Measurements from ENCODE around the gene SLC35F3.
A peak's percentile ranks its signal among the peaks of the same experiment; 100 is the strongest.

The SLC35F3 gene

GRCh38 chr1:234108921-234109320 lies 204.4 kb downstream of the SLC35F3 start:
- DNase-seq: no peak
- H3K27ac ChIP-seq: no peak overlapping the region
- H3K4me1 ChIP-seq: no peaks in the 10 kb centered on the region
- intact Hi-C loops (cut with DNase I; ENCODE audit: low total_unique reads): no loop called here
- TF ChIP-seq CTCF (IDR thresholded peaks at IDR 0.05): no peak
- H3K27me3 ChIP-seq: peaks cover 0 to 2% of the 10 kb centered on the region in 2 donors
- H3K36me3 ChIP-seq: no peaks in the 10 kb centered on the region
- no peaks in the 10 kb centered on the region for H3K9me3 ChIP-seq
- H3K4me3 ChIP-seq: no peak overlapping the region

- Histone ChIP-seq H3K9me3 (no peaks in the 10 kb centered on the region), H3K4me1 (peaks cover 0 to 2% (median 0%) of the 10 kb centered on the region in 4 donors), H3K27ac (no peak overlapping the region), H3K27me3 (peaks cover 0 to 3% of the 10 kb centered on the region in 2 donors), H3K36me3 (no peaks in the 10 kb centered on the region), H3K4me3 (no peak overlapping the region)
- intact Hi-C loops (cut with DNase I; ENCODE audit: low total_unique reads): loop anchor here (10.0 kb wide), 1 partner anchor 215 kb away; no protein-coding TSS in a partner anchor
- DNase-seq: no peak
- TF ChIP-seq CTCF (IDR thresholded peaks at IDR 0.05): no peak
Measured at GRCh38 chr1:234109840-234110239, 205.4 kb downstream of the SLC35F3 start.

- H3K36me3 ChIP-seq: no peaks in the 10 kb centered on the region
- no peaks in the 10 kb centered on the region for H3K9me3 ChIP-seq
- intact Hi-C loops (cut with DNase I; ENCODE audit: low total_unique reads): loop anchor here (10.0 kb wide), 1 partner anchor 213 kb away; no protein-coding TSS in a partner anchor
- TF ChIP-seq CTCF (IDR thresholded peaks at IDR 0.05): no peak
- peaks cover 0 to 3% of the 10 kb centered on the region in 2 donors for H3K27me3 ChIP-seq
- no peak overlapping the region for H3K4me3 ChIP-seq
- DNase-seq: no peak
- peaks cover 0 to 5% (median 2%) of the 10 kb centered on the region in 4 donors for H3K4me1 ChIP-seq
- no peak overlapping the region for H3K27ac ChIP-seq
Measured at GRCh38 chr1:234111458-234112142, 207.1 kb downstream of the SLC35F3 start.

GRCh38 chr1:234114648-234115307 lies 210.3 kb downstream of the SLC35F3 start:
- no peaks in the 10 kb centered on the region for H3K9me3 ChIP-seq
- no peak overlapping the region for H3K4me3 ChIP-seq
- no peak overlapping the region for H3K27ac ChIP-seq
- TF ChIP-seq CTCF (IDR thresholded peaks at IDR 0.05): peak; percentile 47 to 50
- peaks cover 0 to 5% (median 2%) of the 10 kb centered on the region in 4 donors for H3K4me1 ChIP-seq
- peaks cover 0 to 3% of the 10 kb centered on the region in 2 donors for H3K27me3 ChIP-seq
- intact Hi-C loops (cut with DNase I; ENCODE audit: low total_unique reads): loop anchor here (10.0 kb wide), 1 partner anchor 210 kb away; no protein-coding TSS in a partner anchor
- DNase-seq: peak in 1 of 2 donors; percentile 33
- H3K36me3 ChIP-seq: no peaks in the 10 kb centered on the region

GRCh38 chr1:234118911-234119310 lies 214.4 kb downstream of the SLC35F3 start:
- peaks cover 0 to 5% (median 2%) of the 10 kb centered on the region in 4 donors for H3K4me1 ChIP-seq
- intact Hi-C loops (cut with DNase I; ENCODE audit: low total_unique reads): loop anchor here (10.0 kb wide), 1 partner anchor 206 kb away; no protein-coding TSS in a partner anchor
- H3K9me3 ChIP-seq: no peaks in the 10 kb centered on the region
- no peak overlapping the region for H3K4me3 ChIP-seq
- H3K27ac ChIP-seq: no peak overlapping the region
- no peak for TF ChIP-seq CTCF (IDR thresholded peaks at IDR 0.05)
- no peaks in the 10 kb centered on the region for H3K36me3 ChIP-seq
- DNase-seq: no peak
- H3K27me3 ChIP-seq: peaks cover 0 to 4% of the 10 kb centered on the region in 2 donors
